TTC549 (cell line): ENCODE measurements around the gene PKP1.

Experiments
- FAIRE-seq: peaks from 2 replicates; lab custom pipeline; 2012; peaks lifted over from hg19 to GRCh38; lab: Jason Lieb, UNC

The PKP1 gene

DNA sequence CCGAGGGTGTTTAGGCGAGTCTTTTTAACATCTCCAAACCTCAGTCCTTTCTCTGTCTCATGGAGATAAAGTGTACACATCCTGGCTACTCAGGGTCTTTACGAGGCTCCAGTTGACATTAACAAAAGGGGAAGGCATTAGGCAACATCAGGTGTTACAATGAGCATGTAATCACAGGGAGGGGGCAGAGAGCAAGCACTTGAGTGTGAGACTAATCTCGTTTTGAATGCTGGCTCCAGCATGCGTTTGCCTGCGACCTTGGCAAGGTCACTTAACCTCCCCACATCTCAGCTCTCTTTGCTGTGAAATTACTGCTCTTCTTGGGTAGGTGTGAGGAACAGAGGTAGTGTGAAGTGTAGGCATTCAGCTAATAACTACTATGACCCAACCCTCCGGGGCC lies 91.1 kb downstream of the PKP1 start:
- no peak for FAIRE-seq

GRCh38 chr1:201375169-201375568 lies 91.9 kb downstream of the PKP1 start:
- no peak for FAIRE-seq

GRCh38 chr1:201376107-201376463 lies 92.8 kb downstream of the PKP1 start:
- no peak for FAIRE-seq

DNA sequence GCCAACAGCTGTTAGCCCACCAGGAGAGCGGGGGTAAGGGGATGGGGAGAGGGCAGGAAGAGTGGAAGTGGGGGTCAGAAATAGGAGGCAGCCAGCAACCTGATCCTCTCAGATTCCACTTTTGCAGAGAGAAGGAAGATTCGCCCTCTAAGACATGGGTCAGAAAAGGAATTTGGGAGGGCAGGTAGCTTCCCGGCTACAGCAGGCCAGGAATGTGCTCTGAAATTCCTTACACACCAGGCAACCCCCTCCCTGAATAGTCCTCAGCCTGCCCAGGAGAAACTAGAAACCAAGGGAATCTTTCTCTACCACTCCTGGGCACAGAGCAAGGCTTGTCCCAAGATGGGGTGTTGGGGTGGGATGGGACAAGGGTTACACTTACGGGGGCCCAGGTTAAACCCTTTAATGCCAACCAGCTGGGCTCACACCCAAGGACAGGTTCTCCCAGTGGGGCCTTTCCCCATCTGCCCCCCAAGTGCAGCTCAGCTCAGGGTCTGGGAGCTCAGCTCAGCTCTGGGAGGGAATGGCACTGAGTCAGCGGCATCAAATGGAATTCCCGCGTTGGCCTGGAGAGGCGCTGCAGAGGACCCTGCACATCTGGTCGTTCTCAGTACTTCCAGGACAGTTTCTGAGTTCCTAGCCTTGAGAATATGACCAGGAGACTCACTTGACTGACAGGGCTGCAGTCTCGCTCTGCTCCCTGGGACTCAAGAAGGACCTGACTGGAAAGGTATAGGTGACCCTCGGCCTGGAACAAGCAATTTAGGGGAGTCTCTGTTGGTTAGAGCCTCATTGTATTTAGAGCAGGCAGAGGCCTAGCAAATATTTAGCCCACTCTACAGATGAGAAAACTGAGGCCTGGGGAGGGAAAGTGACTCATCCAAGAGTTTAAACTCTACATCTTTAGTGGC lies 93.4 kb downstream of the PKP1 start:
- FAIRE-seq, result peak; percentile 63

GRCh38 chr1:201377611-201378092 lies 94.3 kb downstream of the PKP1 start, which contains the start of gene TNNT2:
Gene TNNT2, minus strand, starts transcription at chr1:201377680. Its CDS starts 4,426 bp downstream, at chr1:201373254.
- no peak for FAIRE-seq

DNA sequence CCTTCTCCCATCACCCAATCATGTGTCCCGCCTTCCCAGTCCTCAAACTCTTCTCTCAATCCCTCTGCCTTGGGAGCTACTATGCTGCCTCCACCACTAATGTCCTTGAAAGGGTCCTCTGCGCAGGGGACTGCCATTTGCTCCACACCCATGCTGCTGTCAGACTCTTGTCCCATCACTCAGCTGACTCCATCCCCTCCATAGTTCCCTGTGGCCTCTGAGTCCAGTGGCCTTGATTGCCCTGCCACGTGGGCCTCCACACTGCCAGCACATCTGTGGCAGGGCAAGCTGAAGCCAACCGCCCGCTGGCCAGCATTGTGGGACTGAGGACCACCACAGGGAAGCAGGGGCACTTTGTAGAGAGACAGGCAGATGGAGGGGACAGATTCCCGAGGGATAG lies 95.5 kb downstream of the PKP1 start:
- no peak for FAIRE-seq

DNA sequence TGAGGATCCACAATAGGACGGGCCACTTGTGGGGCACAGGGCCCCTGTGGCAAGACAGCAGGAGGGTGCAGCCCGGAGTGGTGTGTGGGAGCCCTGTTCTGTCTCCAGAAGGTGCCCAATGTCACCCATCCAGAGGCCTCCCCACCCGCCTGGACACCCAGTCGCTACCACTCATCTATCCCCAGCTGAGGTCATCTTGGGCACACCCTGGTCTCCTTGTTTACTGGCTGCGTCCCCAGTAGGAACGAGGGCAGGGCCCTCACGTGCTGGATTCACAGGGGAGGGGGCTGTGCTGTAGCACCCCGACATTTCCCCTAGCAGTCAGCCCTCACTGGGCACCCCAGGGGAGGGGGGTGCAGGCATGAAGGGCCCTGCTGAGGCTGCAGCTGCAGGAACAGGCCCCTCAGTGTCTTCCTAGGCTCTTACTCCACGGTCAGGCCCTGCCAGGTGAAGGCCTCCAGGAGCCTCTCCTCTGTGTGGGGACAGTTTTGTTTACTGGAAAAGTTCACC lies 96.5 kb downstream of the PKP1 start:
- FAIRE-seq, result no peak

DNA sequence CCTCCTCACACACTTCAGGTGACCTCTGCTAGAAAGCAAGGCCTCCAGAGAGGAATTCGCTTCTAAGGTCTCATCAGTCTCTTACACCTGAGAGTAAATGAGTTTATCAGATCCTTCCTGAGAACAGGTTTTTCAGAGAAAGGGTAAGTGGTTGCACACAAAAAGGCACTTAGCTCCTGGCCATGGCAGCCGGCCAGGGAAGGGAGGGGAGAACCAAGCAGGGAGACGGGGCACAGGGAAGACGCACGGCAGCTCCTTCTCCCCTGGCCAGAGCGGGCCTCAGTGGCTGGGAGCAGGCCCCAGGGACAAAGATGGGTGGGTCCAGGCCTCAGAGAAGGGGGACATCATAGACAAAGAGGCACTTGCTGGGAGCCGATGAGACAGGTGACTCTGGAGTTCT lies 97.8 kb downstream of the PKP1 start:
- FAIRE-seq, result no peak
